Endothelial cell of umbilical vein (primary cell): ENCODE results near the gene TMEM41B. TPM values are rescaled to one million over a fixed set of nuclear protein-coding genes. Genes with fewer than 3 reads are reported as not detected.

Experiments
- BruUV-seq: library from RNA; stranded (reverse); fragments of 400-500 nt; replicated peaks from 2 replicates; lab custom pipeline; 2021; lab: Mats Ljungman, UMichigan
- CTCF ChIA-PET: fragments of 300-600, 350-600 bp; sonication (Branson Sonifier 250); formaldehyde crosslinking; loops from one replicate; lab custom pipeline; 2021; ENCODE audit warnings: antibody characterized with exemption, inconsistent platforms; lab: Charles Lee
- POLR2A ChIA-PET: fragments of 300-600, 350-600 bp; sonication (Branson Sonifier 250); formaldehyde crosslinking; loops from one replicate; lab custom pipeline; 2021; ENCODE audit warnings: antibody characterized with exemption, inconsistent platforms; lab: Charles Lee
- DNase-seq: peaks from one replicate; pipeline ENCODE4 v3.0.0-alpha.2; 2011; ENCODE audit warnings: low read depth, low spot score
- FAIRE-seq: peaks from 2 replicates; lab custom pipeline; 2011; peaks lifted over from hg19 to GRCh38; lab: Jason Lieb, UNC
- H2AFZ ChIP-seq: 2 replicates; pipeline ENCODE4 v1.6.0; 2012; ENCODE audit warnings: low read depth, low read length, control low read depth, inconsistent platforms
- H3K27ac ChIP-seq: 2 replicates; pipeline ENCODE4 v1.5.1; 2011; ENCODE audit warnings: low read depth, mild to moderate bottlenecking, control low read depth, low read length, moderate library complexity; ENCODE audit not compliant: insufficient read depth
- H3K27me3 ChIP-seq, 2 experiments: 2 replicates each; pipeline versions ENCODE4 v1.6.0 to v1.6.1; 2011; ENCODE audit warnings: low read length in 2 of 2, mixed read lengths in 1 of 2; ENCODE audit not compliant: control insufficient read depth in 2 of 2, insufficient read depth in 2 of 2
- H3K36me3 ChIP-seq, 2 experiments: 2 replicates in 1 of 2; 3 replicates in 1 of 2; pipeline ENCODE4 v1.5.1; 2011; ENCODE audit warnings: low read length in 2 of 2, mild to moderate bottlenecking in 1 of 2, moderate library complexity in 1 of 2; ENCODE audit not compliant: control insufficient read depth in 2 of 2, insufficient read depth in 2 of 2; ENCODE audit errors: extremely low read depth in 1 of 2
- H3K4me1 ChIP-seq: 3 replicates; pipeline ENCODE4 v1.5.1; 2011; ENCODE audit warnings: mild to moderate bottlenecking, low read length; ENCODE audit not compliant: control insufficient read depth, insufficient read depth; ENCODE audit errors: extremely low read depth
- H3K4me2 ChIP-seq: 2 replicates; pipeline ENCODE4 v1.6.1; 2011; ENCODE audit warnings: low read length, control low read depth, mixed read lengths; ENCODE audit not compliant: insufficient read depth
- H3K4me3 ChIP-seq, 3 experiments: fragments of 200-600 bp in 1 of 3; sonication (generic), shearing (Covaris generic) in 1 of 3; replicated peaks in 1 of 3; 2 replicates each; pipeline ENCODE4 v1.5.1; 2011 to 2016; ENCODE audit warnings: control low read depth in 3 of 3, low read length in 3 of 3, mild to moderate bottlenecking in 2 of 3, inconsistent platforms in 1 of 3, low read depth in 1 of 3, moderate library complexity in 1 of 3; ENCODE audit not compliant: insufficient read depth in 1 of 3
- H3K79me2 ChIP-seq: 2 replicates; pipeline ENCODE4 v1.6.0; 2012; ENCODE audit warnings: low read length, inconsistent platforms; ENCODE audit not compliant: control insufficient read depth, insufficient read depth
- H3K9ac ChIP-seq: replicated peaks from 2 replicates; pipeline ENCODE3; 2011; ENCODE audit warnings: low read length, control low read depth; ENCODE audit not compliant: insufficient read depth; ENCODE audit errors: extremely low read depth
- H3K9me1 ChIP-seq: replicated peaks from 3 replicates; pipeline ENCODE4 v1.6.0; 2011; ENCODE audit warnings: mild to moderate bottlenecking, low read length; ENCODE audit not compliant: control insufficient read depth, insufficient read depth; ENCODE audit errors: extremely low read depth
- H3K9me3 ChIP-seq: replicated peaks from 2 replicates; pipeline ENCODE4 v1.5.1; 2012; ENCODE audit warnings: low read length, inconsistent platforms; ENCODE audit not compliant: control insufficient read depth, insufficient read depth
- H4K20me1 ChIP-seq: replicated peaks from 2 replicates; pipeline ENCODE3; 2011; ENCODE audit warnings: mild to moderate bottlenecking, low read length; ENCODE audit not compliant: control insufficient read depth, insufficient read depth; ENCODE audit errors: extremely low read depth
- CTCF ChIP-seq, 2 donors: IDR thresholded peaks; 1 replicate in 1 of 2; 2 replicates in 1 of 2; pipeline ENCODE4 v1.5.1; 2011; ENCODE audit warnings: low read length in 2 of 2, mild to moderate bottlenecking in 2 of 2, moderate library complexity in 2 of 2, control low read depth in 1 of 2, inconsistent platforms in 1 of 2, low read depth in 1 of 2; ENCODE audit not compliant: insufficient read depth in 1 of 2; ENCODE audit errors: extremely low read depth in 1 of 2
- EZH2 ChIP-seq: IDR thresholded peaks from 2 replicates; pipeline ENCODE4 v1.6.1; 2012; ENCODE audit warnings: borderline replicate concordance, low read depth, mild to moderate bottlenecking, moderate library complexity, low read length, inconsistent platforms; ENCODE audit not compliant: severe bottlenecking
- JUN ChIP-seq: IDR thresholded peaks from 2 replicates; pipeline ENCODE4 v1.6.1; 2011; ENCODE audit warnings: borderline replicate concordance, low read depth; ENCODE audit not compliant: insufficient read length, insufficient read depth
- POLR2A ChIP-seq: IDR thresholded peaks from 2 replicates; pipeline ENCODE4 v1.6.1; 2012; ENCODE audit warnings: low read depth, mild to moderate bottlenecking, control low read depth, low read length
- POLR2AphosphoS5 ChIP-seq: IDR thresholded peaks from 2 replicates; pipeline ENCODE4 v1.6.1; 2012; ENCODE audit warnings: low read depth, mild to moderate bottlenecking, control low read depth, low read length, moderate library complexity; ENCODE audit not compliant: insufficient read depth
- dilution Hi-C: fragments of 300-500 bp; cut with MboI; formaldehyde crosslinking; loops from one replicate; pipeline ENCODE4 v1.15.0; 2019; ENCODE audit warnings: low sequenced_read_pairs; ENCODE audit not compliant: extremely low pct_ligation_motif_present
- intact Hi-C: fragments of 100-400 bp; cut with micrococcal nuclease; formaldehyde crosslinking; loops from one replicate; pipeline ENCODE4 v1.10.0; 2022
- polyA plus RNA-seq, 4 experiments: library from polyadenylated mRNA; depleted of rRNA in 3 of 4; stranded (reverse) in 3 of 4; unstranded in 1 of 4; fragments of >200 nt; gene quantifications; 2 replicates each; pipeline versions ENCODE4 v1.2.1 to v1.2.3, GENCODE V29; 2011 to 2012; ENCODE audit warnings: missing spikeins in 1 of 4
- total RNA-seq: library from RNA; stranded (reverse); gene quantifications from 2 replicates; pipeline ENCODE4 v1.2.3, GENCODE V29; 2021

TMEM41B gene
- total and polyA plus RNA-seq, 2 donors (not counting 3 experiments of a cell fraction or from before 2014, with no cell fraction given): 16.6 to 39.0 TPM

- TF ChIP-seq POLR2A (no peak), EZH2 (no peak), CTCF (IDR thresholded peaks at IDR 0.05; ENCODE audit: extremely low read depth in 1 of 2, insufficient read depth in 1 of 2, low read depth in 1 of 2, low read length in 2 of 2) (no peak), POLR2AphosphoS5 (no peak), JUN (no peak)
- peak overlapping the region; percentile 69 for H3K27ac ChIP-seq
- H3K4me3 ChIP-seq: peak overlapping the region; percentile 60 to 98 (median 93)
- H2AFZ ChIP-seq: peak overlapping the region; percentile 48
- intact Hi-C loops (loop anchor here (1.0 to 5.0 kb wide), 5 partner anchors 46 to 253 kb away; partner anchors contain the start of gene DENND5A), dilution Hi-C loops (no loop called here)
- no peaks in the 10 kb centered on the region for H3K9me1 ChIP-seq
- FAIRE-seq: peak; percentile 63
- peak overlapping the region; percentile 100 for H3K4me2 ChIP-seq
- H3K4me1 ChIP-seq: peaks cover 15% of the 10 kb centered on the region
- H3K79me2 ChIP-seq: peaks cover 49% of the 10 kb centered on the region
- ChIA-PET POLR2A (interaction anchor here (1.1 to 1.4 kb wide), 2 partner anchors 71 to 72 kb away, joined by 3 read pairs; partner anchors contain the start of gene IPO7), CTCF (interaction anchor here (0.5 to 2.4 kb wide), 6 partner anchors 11 to 149 kb away, joined by 3 to 20 read pairs (median 4); partner anchors contain the start of gene IPO7)
- H3K9ac ChIP-seq: peak overlapping the region; percentile 94
- BruUV-seq: TSS peak; percentile 43
- no peaks in the 10 kb centered on the region for H3K36me3 ChIP-seq
- H3K27me3 ChIP-seq: no peaks in the 10 kb centered on the region
- H4K20me1 ChIP-seq: no peaks in the 10 kb centered on the region
- H3K9me3 ChIP-seq: no peaks in the 10 kb centered on the region
- DNase-seq: peak; percentile 59
These were observed 624 bp downstream of the TMEM41B start for GRCh38 chr11:9313648-9314290.
